ENCODE results near the gene LSM4. TPM values are rescaled to one million over a fixed set of nuclear protein-coding genes. Genes with fewer than 3 reads are reported as not detected.
"Not testable (repeated sequence)": the region's sequence is repeated elsewhere in the genome, so short reads cannot be mapped to it uniquely, and the experiment has no call there.

Gene LSM4
- total RNA-seq, 1 donor from 2014 or later: 69.0 TPM

- DNase-seq: no peak
Observed at GRCh38 chr19:18340990-18341868, 18.4 kb upstream of the LSM4 start.

DNA sequence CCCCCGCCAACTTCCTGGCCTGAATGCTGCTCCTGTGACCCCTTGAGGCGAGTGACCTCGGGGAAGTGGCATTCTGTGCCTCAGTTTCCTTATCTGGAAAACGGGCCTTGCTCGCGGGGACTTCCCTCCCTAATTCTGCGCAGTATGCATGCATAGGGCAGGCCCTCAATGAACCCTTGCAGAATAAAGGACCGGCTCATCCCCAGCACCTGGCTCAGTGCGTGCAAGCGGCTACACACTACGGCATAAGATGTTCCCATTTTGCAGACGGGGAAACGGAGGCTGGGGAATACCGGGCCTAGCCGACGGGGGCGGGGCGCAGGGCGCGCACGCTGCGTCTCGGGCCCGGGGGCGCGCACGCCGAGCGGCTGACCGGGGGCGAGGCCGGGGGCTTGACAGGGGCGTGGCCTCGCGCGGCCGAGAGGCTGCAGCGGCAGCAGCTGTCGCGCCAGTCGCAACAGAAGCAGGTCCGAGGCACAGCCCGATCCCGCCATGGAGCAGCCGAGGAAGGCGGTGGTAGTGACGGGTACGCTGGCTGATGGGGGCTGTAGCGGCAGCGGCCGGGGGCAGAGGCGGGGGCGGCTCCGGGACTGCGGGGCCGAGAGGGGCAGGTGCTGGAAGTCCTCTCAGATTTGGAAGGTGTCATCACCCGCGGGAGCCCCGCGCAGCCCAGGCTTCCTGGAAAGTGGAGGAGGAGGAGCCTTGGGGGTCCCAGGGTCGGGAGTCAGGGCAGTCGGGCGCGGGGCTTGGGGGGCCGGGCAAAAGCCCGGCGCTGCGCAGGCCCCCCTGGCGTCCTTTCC lies 17.5 kb upstream of the LSM4 start, which contains the start of gene PGPEP1:
TSS of gene PGPEP1 (plus strand) at position 409 of the 800 bp plus-strand sequence. CDS start at position 493, 84 bp downstream.
- DNase-seq: no peak

DNA sequence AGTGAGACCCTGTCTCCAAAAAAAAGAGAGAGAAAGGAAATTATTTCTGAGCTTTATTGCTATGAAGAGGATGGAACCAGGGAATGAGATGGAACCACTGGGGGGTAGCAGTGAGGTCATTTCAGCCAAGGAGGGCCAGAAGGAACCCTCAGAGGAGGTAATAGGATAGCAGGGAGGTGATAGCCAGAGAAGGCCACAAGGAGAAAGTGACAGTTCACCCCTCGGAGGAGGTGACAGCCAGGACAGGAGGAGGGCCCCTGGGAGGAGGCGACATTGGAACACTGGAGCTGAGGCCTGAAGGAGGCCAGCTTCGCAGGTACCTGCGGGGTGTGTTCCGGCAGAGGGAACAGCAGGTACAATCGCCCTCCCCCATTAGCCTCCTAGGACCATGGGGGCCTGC lies 16.8 kb upstream of the LSM4 start:
- no peak for DNase-seq

- DNase-seq: no peak
Observed at GRCh38 chr19:18338541-18338940, 15.7 kb upstream of the LSM4 start.

- DNase-seq: no peak
Observed at GRCh38 chr19:18336121-18336520, 13.2 kb upstream of the LSM4 start.

DNA sequence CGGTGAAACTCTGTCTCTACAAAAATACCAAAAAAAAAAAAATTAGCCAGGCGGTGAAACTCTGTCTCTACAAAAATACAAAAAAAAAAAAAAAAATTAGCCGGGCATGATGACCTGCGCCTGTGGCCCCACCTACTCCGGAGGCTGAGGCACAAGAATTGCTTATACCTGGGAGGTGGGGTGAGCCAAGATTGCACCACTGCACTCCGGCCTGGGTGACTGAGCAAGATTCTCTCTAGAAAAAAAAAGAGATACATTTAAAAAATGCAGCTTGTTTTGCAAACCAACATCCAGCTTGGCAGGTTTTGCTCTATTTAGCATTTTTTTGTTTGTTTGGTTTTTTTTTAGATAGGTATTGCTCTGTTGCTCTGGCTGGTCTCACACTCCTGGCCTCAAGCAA lies 10.8 kb upstream of the LSM4 start:
- DNase-seq: no peak

DNA sequence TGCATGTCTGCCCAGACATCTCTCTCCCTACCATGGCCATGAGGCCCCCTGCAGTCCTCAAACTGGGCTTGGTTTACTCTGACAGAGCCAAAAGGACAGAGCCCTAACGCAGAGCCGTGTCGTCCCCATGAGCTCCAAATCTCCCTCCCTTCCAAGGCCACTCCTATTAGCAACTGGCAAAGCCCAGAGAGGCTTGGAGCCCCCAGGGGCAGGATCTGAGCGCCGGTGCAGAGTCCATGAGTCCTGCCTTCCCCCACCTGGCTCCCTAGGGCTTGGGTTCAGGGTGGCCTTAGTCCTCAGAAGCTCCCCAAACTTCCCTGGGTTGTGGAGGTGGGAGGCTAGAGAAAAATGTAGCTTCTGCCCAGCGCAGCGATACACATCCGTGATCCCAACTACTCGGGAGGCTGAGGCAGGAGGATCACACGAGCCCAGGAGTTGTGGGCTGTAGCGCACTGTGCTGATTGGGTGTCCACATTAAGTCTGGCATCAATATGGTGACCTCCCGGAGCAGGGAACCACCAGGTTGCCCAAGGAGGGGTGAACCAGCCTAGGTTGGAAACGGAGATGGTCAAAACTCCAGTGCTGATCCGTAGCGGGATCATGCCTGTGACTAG lies 10.1 kb upstream of the LSM4 start:
- DNase-seq: no peak

GRCh38 chr19:18330868-18331267 lies 8.0 kb upstream of the LSM4 start:
- DNase-seq: no peak

GRCh38 chr19:18329035-18329376 lies 6.1 kb upstream of the LSM4 start:
- DNase-seq: no peak

GRCh38 chr19:18328340-18329034 lies 5.6 kb upstream of the LSM4 start:
- DNase-seq: peak; percentile 99

DNA sequence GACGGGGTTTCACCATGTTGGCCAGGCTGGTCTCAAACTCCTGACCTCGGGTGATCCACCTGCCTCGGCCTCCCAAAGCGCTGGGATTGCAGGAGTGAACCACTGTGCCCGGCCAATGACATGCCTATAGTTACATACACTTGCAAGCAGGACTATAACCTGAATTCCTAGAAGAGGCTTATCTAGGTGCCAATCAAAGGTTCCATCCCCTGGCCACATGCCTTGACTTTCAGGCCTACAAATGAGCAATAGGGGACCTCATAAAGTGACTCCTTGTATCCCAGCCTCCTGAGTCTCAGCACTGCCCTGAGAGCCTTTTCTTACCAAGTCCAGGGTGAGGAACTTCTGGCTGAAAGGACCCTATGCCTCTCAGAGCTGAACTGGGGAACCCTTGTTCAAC lies 3.9 kb upstream of the LSM4 start:
- no peak for DNase-seq

- DNase-seq: not testable (repeated sequence)
Observed at GRCh38 chr19:18324373-18324731, 1.5 kb upstream of the LSM4 start.

DNA sequence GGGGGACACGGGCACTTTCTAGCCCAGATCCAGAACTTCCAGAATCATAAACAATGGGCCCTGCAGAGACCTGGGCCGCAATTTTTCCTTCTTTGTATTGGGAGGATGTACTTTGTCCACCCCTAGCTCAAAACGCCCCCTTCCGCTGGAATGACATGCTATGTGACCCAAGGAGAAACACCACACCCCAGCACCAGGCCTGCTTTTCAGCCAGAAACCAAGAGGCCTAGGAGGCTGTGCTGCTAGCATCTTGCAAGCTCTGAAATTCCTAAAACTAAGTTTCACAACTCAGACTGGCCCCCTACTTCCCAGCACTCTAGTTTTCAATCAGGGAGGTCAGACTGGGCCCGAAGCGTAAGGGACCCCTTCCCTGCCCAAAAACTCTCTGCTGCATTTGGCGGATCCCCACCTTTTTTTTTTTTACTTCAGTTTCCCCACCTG lies 538 bp downstream of the LSM4 start:
- peak; percentile 22 for DNase-seq

DNA sequence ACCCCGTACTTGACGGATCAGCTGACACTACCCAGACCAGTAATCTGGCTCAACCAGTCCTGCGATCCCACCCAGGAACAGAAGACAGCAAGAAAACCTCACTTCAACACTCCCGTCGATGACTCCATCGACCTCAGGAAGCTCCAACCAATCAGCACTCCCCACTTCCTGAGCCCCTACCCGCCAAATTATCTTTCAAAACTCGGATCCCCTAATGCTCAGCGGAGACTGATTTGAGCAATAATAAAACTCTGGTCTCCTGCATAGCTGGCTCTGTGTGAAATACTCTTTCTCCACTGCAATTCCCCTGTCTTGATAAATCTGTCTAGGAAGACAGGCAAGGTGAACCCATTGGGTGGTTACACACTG lies 1.2 kb downstream of the LSM4 start:
- no peak for DNase-seq

- DNase-seq: no peak
Observed at GRCh38 chr19:18320865-18321733, 1.8 kb downstream of the LSM4 start.

- DNase-seq: no peak
Observed at GRCh38 chr19:18319591-18320135, 3.2 kb downstream of the LSM4 start.

DNA sequence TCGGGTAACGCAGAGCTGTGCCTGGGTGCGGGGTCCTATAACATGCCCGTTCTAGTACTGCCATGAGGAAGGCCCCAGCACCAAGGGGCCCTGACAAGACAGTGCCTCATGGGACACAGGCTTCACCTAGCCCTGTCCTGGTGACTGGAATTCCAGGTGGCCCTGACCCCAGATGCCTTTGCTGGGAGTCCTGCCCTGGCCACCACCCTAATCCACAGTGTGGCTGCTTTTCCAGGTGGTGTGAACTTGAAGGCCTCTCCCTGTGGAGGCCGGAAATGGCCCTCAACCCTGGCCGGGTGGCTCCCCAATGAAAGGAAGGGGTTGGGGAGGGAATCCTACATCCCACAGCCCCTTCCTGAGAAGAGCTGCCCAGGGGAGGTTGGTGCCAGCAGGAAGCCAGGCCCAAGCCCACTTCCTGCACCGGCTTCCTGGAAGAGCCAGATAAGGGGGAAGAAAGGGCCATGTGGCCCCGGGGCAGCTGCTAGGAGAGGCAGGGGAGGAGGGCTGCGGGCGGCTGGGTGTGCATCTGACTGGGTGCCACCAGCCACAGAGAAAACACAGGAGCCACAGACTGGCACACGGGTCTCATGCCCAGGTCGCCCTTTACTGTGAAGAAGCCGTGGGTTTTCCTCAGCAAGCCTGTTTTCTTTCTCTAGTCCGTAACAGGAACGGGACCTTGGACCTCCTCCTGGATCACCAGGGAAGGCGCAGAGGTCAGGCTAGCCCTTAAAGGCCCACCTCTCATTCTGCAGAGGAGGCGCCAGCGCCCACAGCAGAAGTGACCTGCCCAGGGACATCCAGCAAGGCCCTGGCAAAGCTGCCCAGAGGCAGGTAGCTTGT lies 4.7 kb downstream of the LSM4 start:
- DNase-seq: no peak

DNA sequence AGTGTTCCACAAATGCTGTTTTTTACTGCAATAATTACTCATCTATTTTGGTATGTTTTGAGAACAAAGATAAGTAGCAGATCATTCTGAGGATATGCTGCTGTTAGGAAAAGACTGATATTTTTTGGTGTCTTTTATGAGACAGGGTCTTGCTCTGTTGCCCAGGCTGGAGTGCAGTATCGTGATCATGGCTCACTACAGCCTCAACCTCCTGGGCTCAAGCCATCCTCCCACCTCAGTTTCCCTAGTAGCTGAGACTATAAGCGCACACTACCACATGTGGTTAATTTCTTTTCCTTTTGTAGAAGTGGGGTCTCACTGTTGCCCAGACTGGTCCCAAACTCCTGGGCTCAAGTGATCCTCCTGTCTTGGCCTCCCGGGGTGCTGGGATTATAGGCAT lies 9.5 kb downstream of the LSM4 start:
- DNase-seq: no peak

- no peak for DNase-seq
Observed at GRCh38 chr19:18312092-18312534, 10.8 kb downstream of the LSM4 start.

GRCh38 chr19:18311502-18312091 lies 11.3 kb downstream of the LSM4 start:
- DNase-seq: no peak

All from skin of body (tissue), 2 donors.